Measurements from ENCODE around the gene AMER1.

DNA sequence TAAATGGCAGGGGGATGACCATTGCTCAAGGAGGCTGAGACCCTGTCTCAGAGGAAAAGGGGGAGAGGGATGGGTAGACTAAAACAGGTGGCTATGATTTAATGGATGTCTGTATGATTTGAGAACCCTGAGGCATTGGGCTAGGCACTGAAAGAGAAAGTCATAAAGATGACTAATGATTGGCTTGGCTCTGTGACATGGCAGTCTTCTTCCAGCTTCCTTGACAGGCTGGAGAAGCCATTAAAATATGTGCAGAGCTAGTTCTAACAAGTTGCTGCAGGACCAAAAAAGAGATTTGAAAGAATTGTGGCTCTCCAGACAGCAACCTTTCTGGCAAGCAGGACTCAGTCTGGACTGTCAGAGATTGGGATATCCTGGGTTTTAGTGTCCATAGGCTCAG is 53.6 kb downstream of the AMER1 start:
- TF ChIP-seq, protein P1, sequence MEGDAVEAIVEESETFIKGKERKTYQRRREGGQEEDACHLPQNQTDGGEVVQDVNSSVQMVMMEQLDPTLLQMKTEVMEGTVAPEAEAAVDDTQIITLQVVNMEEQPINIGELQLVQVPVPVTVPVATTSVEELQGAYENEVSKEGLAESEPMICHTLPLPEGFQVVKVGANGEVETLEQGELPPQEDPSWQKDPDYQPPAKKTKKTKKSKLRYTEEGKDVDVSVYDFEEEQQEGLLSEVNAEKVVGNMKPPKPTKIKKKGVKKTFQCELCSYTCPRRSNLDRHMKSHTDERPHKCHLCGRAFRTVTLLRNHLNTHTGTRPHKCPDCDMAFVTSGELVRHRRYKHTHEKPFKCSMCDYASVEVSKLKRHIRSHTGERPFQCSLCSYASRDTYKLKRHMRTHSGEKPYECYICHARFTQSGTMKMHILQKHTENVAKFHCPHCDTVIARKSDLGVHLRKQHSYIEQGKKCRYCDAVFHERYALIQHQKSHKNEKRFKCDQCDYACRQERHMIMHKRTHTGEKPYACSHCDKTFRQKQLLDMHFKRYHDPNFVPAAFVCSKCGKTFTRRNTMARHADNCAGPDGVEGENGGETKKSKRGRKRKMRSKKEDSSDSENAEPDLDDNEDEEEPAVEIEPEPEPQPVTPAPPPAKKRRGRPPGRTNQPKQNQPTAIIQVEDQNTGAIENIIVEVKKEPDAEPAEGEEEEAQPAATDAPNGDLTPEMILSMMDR (IDR thresholded peaks at IDR 0.05 in 2 of 3, conservative IDR thresholded peaks at IDR 0.05 in 1 of 3; ENCODE audit: control insufficient read depth in 2 of 3, extremely low read depth in 1 of 3, insufficient read depth in 1 of 3, low read depth in 3 of 3, low read length in 3 of 3), result no peak
- TF ChIP-seq HCFC1 (IDR thresholded peaks at IDR 0.05; ENCODE audit: low read length) (no peak), CHD1 (IDR thresholded peaks at IDR 0.05; ENCODE audit: low read depth, low read length) (no peak), MXI1 (IDR thresholded peaks at IDR 0.05; ENCODE audit: low read depth, low read length) (no peak), NRF1 (conservative IDR thresholded peaks at IDR 0.05; ENCODE audit: low read depth, low read length) (no peak), POLR2AphosphoS5 (IDR thresholded peaks at IDR 0.05; ENCODE audit: low read length) (no peak), FOXK2 (IDR thresholded peaks at IDR 0.05) (no peak), RFX5 (IDR thresholded peaks at IDR 0.05; ENCODE audit: low read depth, low read length) (no peak)
